GM12801 (cell line): ENCODE data around the gene DRC7.

Experiments
- CTCF ChIP-seq: IDR thresholded peaks from one replicate; pipeline ENCODE4 v1.5.1; 2011; ENCODE audit warnings: control low read depth; ENCODE audit not compliant: insufficient read length; ENCODE audit errors: extremely low read depth

The DRC7 gene

GRCh38 chr16:57750796-57751538 lies 56.4 kb downstream of the DRC7 start:
- TF ChIP-seq CTCF, result no peak

- TF ChIP-seq CTCF, result no peak
Measured at GRCh38 chr16:57751539-57752202, 57.1 kb downstream of the DRC7 start.

DNA sequence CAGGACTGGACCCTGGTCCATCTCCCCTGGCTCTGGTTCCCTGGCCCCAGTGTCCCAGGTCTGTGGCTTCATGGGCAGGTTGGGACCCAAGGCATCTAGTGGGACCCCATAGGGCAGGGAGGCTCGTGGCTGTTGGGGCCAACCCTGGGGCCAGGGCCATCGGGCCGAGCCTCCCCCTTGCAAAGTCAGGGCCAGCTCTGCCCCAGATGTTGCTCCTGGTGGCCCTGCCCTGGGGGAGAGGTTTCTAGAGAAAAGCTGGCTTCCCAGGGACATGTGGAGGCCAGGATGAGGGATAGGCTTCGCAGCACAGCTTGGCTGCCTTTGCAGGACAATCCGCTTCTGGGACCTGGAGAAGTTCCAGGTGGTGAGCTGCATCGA lies 57.6 kb downstream of the DRC7 start:
- TF ChIP-seq CTCF, result no peak

- no peak for TF ChIP-seq CTCF
Measured at GRCh38 chr16:57752581-57753447, 58.2 kb downstream of the DRC7 start.

DNA sequence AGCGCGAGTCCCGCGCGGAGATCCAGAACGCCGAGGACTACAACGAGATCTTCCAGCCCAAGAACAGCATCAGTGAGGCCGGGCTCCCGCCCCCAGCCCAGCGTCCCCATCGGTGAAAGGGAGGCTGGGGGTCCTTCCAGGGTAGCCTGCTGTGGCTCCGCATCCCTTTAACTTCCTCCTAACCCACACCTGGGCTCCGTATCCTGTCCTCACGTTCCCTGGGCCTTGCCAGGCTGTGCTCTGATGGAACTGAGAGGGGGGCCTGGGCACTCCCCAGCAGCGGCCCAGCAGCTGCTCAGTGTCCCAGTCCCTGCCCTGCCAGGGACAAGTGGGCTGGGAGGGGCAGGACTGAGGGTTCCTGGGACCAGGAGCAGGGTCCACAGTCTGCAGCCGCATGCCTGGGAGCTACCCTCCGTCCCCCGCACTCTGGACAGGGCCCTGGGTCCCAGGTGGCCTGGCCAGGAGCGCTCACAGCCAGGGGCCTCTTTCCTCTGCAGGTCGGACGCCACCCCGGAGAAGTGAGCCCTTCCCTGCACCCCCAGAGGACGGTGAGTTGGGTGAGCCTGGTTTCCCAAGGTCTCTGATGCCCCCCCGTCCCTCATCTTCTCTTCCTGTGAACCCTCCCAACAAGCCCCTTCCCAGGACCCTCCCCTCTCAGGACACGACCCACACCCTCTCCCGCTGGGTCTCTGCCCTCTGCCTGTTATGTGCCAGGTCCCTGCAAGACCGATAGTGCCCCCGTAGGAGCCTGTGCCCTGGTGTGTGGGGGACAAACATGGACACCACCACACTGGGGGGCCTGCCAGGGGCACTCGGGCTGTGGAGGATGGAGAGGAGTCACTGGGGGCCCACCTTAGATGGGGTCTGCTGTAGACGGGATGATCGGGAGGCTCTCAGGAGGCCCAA lies 59.1 kb downstream of the DRC7 start:
- no peak for TF ChIP-seq CTCF

- TF ChIP-seq CTCF, result no peak
Measured at GRCh38 chr16:57754354-57755060, 59.9 kb downstream of the DRC7 start.
